Gastroesophageal sphincter (tissue), 4 donors: ENCODE data around the gene RNF182. TPM values are rescaled to one million over a fixed set of nuclear protein-coding genes. Genes with fewer than 3 reads are reported as not detected.

Source experiments
- ATAC-seq: fragments of 150-250 bp; one replicate; pipeline ENCODE4 v1.9.1; 2016; ENCODE audit warnings: mild to moderate bottlenecking, moderate library complexity
- H3K27ac ChIP-seq, 4 donors: fragments of 200-600 bp; sonication (generic) in 3 of 4; 1 replicate in 3 of 4; 2 replicates in 1 of 4; pipeline ENCODE4 v1.5.1; 2016 to 2019
- H3K27me3 ChIP-seq: fragments of 200-600 bp; sonication (generic); one replicate; pipeline ENCODE4 v1.5.1; 2019
- H3K36me3 ChIP-seq, 2 donors: fragments of 200-600 bp; sonication (generic); one replicate each; pipeline ENCODE4 v1.5.1; 2019; ENCODE audit warnings: control low read depth in 1 of 2
- H3K4me1 ChIP-seq, 3 donors: fragments of 200-600 bp; sonication (generic); 1 replicate in 2 of 3; 2 replicates in 1 of 3; pipeline ENCODE4 v1.5.1; 2016 to 2019; ENCODE audit warnings: control low read depth in 2 of 3
- H3K4me3 ChIP-seq, 2 donors: fragments of 200-600 bp; sonication (generic); one replicate each; pipeline ENCODE4 v1.5.1; 2019; ENCODE audit warnings: mild to moderate bottlenecking in 1 of 2, moderate library complexity in 1 of 2
- H3K9me3 ChIP-seq, 3 donors: fragments of 200-600 bp; sonication (generic); one replicate each; pipeline ENCODE4 v1.5.1; 2017 to 2019; ENCODE audit warnings: control low read depth in 2 of 3
- CTCF ChIP-seq, 4 experiments: fragments of 200-600 bp in 2 of 4; fragments of 450-650 bp in 2 of 4; sonication (generic) in 1 of 4; IDR thresholded peaks; one replicate each; pipeline ENCODE4 v1.5.1; 2017 to 2019; ENCODE audit warnings: antibody characterized with exemption in 4 of 4, mild to moderate bottlenecking in 2 of 4, moderate library complexity in 2 of 4
- EP300 ChIP-seq: sonication (generic); formaldehyde crosslinking; IDR thresholded peaks from one replicate; pipeline ENCODE4 v1.6.1; 2017; ENCODE audit warnings: antibody characterized with exemption, mild to moderate bottlenecking
- POLR2A ChIP-seq, 2 donors: fragments of 450-650 bp; IDR thresholded peaks; one replicate each; pipeline ENCODE4 v1.6.1; 2017; ENCODE audit warnings: antibody characterized with exemption in 2 of 2, mild to moderate bottlenecking in 2 of 2, moderate library complexity in 1 of 2
- POLR2AphosphoS5 ChIP-seq: sonication (generic); formaldehyde crosslinking; IDR thresholded peaks from one replicate; pipeline ENCODE4 v1.6.1; 2017; ENCODE audit warnings: antibody characterized with exemption
- whole genome bisulfite sequencing, 2 donors: methylation state at CpG; one replicate each; pipeline ENCODE4 v1.1.5; 2018; ENCODE audit warnings: low coverage in 1 of 2; 5-methylcytosine and 5-hydroxymethylcytosine counted together
- total RNA-seq, 4 donors: library from RNA; depleted of rRNA; stranded (reverse); fragments of >200 nt; gene quantifications; one replicate each; pipeline ENCODE4 v1.1.0, GENCODE V29; 2016

Gene RNF182
- total RNA-seq, 4 donors from 2014 or later, result 0.16 to 1.3 (median 0.27) TPM; not detected in 1

- 54 to 75% methylated on average over 4 of the region's 4 CpGs for WGBS, 2 donors
- ATAC-seq, result no peak
- H3K27me3 ChIP-seq, result peaks cover 7% of the 10 kb centered on the region
- H3K27ac ChIP-seq, result no peak overlapping the region
- no peak for TF ChIP-seq CTCF (IDR thresholded peaks at IDR 0.05)
- H3K36me3 ChIP-seq, result no peaks in the 10 kb centered on the region
- H3K4me1 ChIP-seq, result peaks cover 0 to 13% (median 0%) of the 10 kb centered on the region in 3 donors
- no peaks in the 10 kb centered on the region for H3K9me3 ChIP-seq
- H3K4me3 ChIP-seq, result no peak overlapping the region
These were observed 96.7 kb downstream of the RNF182 start for GRCh38 chr6:14021449-14021848.

GRCh38 chr6:14022673-14023072, 97.9 kb downstream of the RNF182 start:
- no peak for ATAC-seq
- no peaks in the 10 kb centered on the region for H3K36me3 ChIP-seq
- H3K27me3 ChIP-seq, result peaks cover 7% of the 10 kb centered on the region
- peaks cover 0 to 4% (median 0%) of the 10 kb centered on the region in 3 donors for H3K4me1 ChIP-seq
- H3K4me3 ChIP-seq, result no peak overlapping the region
- TF ChIP-seq EP300 (no peak), POLR2AphosphoS5 (no peak), POLR2A (IDR thresholded peaks at IDR 0.05) (no peak), CTCF (IDR thresholded peaks at IDR 0.05) (no peak)
- no peak overlapping the region for H3K27ac ChIP-seq
- WGBS, 2 donors, result 80 to 93% methylated on average over 1 to 4 of the region's 5 CpGs
- H3K9me3 ChIP-seq, result no peaks in the 10 kb centered on the region

GRCh38 chr6:14023855-14024254, 99.1 kb downstream of the RNF182 start:
- Histone ChIP-seq H3K4me1 (no peaks in the 10 kb centered on the region), H3K27ac (no peak overlapping the region), H3K27me3 (peaks cover 10% of the 10 kb centered on the region), H3K36me3 (no peaks in the 10 kb centered on the region), H3K4me3 (no peak overlapping the region), H3K9me3 (no peaks in the 10 kb centered on the region)
- 67 to 79% methylated on average over 3 of the region's 3 CpGs for WGBS, 2 donors
- no peak for ATAC-seq
- no peak for TF ChIP-seq CTCF (IDR thresholded peaks at IDR 0.05)
- TF ChIP-seq POLR2A (IDR thresholded peaks at IDR 0.05), result no peak
- no peak for TF ChIP-seq EP300
- no peak for TF ChIP-seq POLR2AphosphoS5

GRCh38 chr6:14025160-14025559, 100.4 kb downstream of the RNF182 start:
- no peaks in the 10 kb centered on the region for H3K36me3 ChIP-seq
- H3K4me1 ChIP-seq, result no peaks in the 10 kb centered on the region
- ATAC-seq, result no peak
- no peak overlapping the region for H3K27ac ChIP-seq
- H3K9me3 ChIP-seq, result no peaks in the 10 kb centered on the region
- TF ChIP-seq POLR2A (IDR thresholded peaks at IDR 0.05) (no peak), POLR2AphosphoS5 (no peak), CTCF (IDR thresholded peaks at IDR 0.05) (no peak)
- 82 to 93% methylated on average over 5 to 7 of the region's 8 CpGs for WGBS, 2 donors
- H3K4me3 ChIP-seq, result no peak overlapping the region
- H3K27me3 ChIP-seq, result peaks cover 18% of the 10 kb centered on the region

- Histone ChIP-seq H3K27me3 (peaks cover 18% of the 10 kb centered on the region), H3K27ac (no peak overlapping the region), H3K4me3 (no peak overlapping the region), H3K36me3 (no peaks in the 10 kb centered on the region), H3K4me1 (no peaks in the 10 kb centered on the region), H3K9me3 (no peaks in the 10 kb centered on the region)
- TF ChIP-seq CTCF (IDR thresholded peaks at IDR 0.05), result no peak
- no peak for TF ChIP-seq EP300
- TF ChIP-seq POLR2AphosphoS5, result no peak
- WGBS, 2 donors, result 57 to 62% methylated on average over 6 to 8 of the region's 9 CpGs
- no peak for ATAC-seq
These were observed 102.2 kb downstream of the RNF182 start for GRCh38 chr6:14026831-14027539.
